ENCODE data around the gene FTCDNL1. TPM values are rescaled to one million over a fixed set of nuclear protein-coding genes. Genes with fewer than 3 reads are reported as not detected.

The FTCDNL1 gene
- total RNA-seq, 2 donors from 2014 or later, result 0.70 to 1.5 TPM

- no peak overlapping the region for H3K27ac ChIP-seq (ENCODE audit: low read depth, low read length)
- no peaks in the 10 kb centered on the region for H3K36me3 ChIP-seq (ENCODE audit: control insufficient read depth, insufficient read depth, low read length)
- no peak for DNase-seq
- Mint-ChIP-seq H3K4me3 (no peak overlapping the region), H3K27ac (no peak overlapping the region), H3K9me3 (no peaks in the 10 kb centered on the region), H3K4me1 (no peaks in the 10 kb centered on the region), H3K27me3 (ENCODE audit: insufficient read depth) (no peaks in the 10 kb centered on the region), H3K36me3 (ENCODE audit: low read depth) (no peaks in the 10 kb centered on the region)
- no peak for TF ChIP-seq CTCF (conservative IDR thresholded peaks at IDR 0.05)
- H3K4me3 ChIP-seq (ENCODE audit: low read length), result no peak overlapping the region
- H3K27me3 ChIP-seq (ENCODE audit: control insufficient read depth, insufficient read depth, low read length, poor library complexity, severe bottlenecking), result no peaks in the 10 kb centered on the region
- 85 to 100% methylated on average over 1 of the region's 1 CpG for WGBS, 2 experiments (ENCODE audit: insufficient coverage in 1 of 2, insufficient read length in 1 of 2)
- H3K9me3 ChIP-seq (ENCODE audit: control insufficient read depth, low read length), result no peaks in the 10 kb centered on the region
- H3K9ac ChIP-seq (ENCODE audit: extremely low read depth, low read length, poor library complexity, severe bottlenecking), result no peak overlapping the region
- H3K4me1 ChIP-seq (ENCODE audit: control insufficient read depth, insufficient read depth, low read length), result no peaks in the 10 kb centered on the region
These were observed 9.6 kb downstream of the FTCDNL1 start for GRCh38 chr2:199841409-199841808.

- no peak for TF ChIP-seq CTCF (conservative IDR thresholded peaks at IDR 0.05)
These were observed 12.6 kb downstream of the FTCDNL1 start for GRCh38 chr2:199838399-199838798.

GRCh38 chr2:199836943-199837342 is 14.0 kb downstream of the FTCDNL1 start:
- H3K9me3 ChIP-seq (ENCODE audit: control insufficient read depth, low read length), result no peaks in the 10 kb centered on the region
- TF ChIP-seq CTCF (conservative IDR thresholded peaks at IDR 0.05), result no peak
- H3K27me3 ChIP-seq (ENCODE audit: control insufficient read depth, insufficient read depth, low read length, poor library complexity, severe bottlenecking), result no peaks in the 10 kb centered on the region
- no peak overlapping the region for H3K27ac ChIP-seq (ENCODE audit: low read depth, low read length)
- no peak overlapping the region for H3K4me3 Mint-ChIP-seq
- no peak overlapping the region for H3K9ac ChIP-seq (ENCODE audit: extremely low read depth, low read length, poor library complexity, severe bottlenecking)
- no peaks in the 10 kb centered on the region for H3K4me1 ChIP-seq (ENCODE audit: control insufficient read depth, insufficient read depth, low read length)
- peaks cover 1% of the 10 kb centered on the region for H3K27me3 Mint-ChIP-seq (ENCODE audit: insufficient read depth)
- 81 to 100% methylated on average over 1 of the region's 1 CpG for WGBS, 2 experiments (ENCODE audit: insufficient coverage in 1 of 2, insufficient read length in 1 of 2)
- no peak for DNase-seq
- H3K27ac Mint-ChIP-seq, result no peak overlapping the region
- H3K4me1 Mint-ChIP-seq, result peaks cover 5% of the 10 kb centered on the region
- H3K4me3 ChIP-seq (ENCODE audit: low read length), result no peak overlapping the region
- H3K36me3 Mint-ChIP-seq (ENCODE audit: low read depth), result no peaks in the 10 kb centered on the region
- H3K36me3 ChIP-seq (ENCODE audit: control insufficient read depth, insufficient read depth, low read length), result no peaks in the 10 kb centered on the region
- no peaks in the 10 kb centered on the region for H3K9me3 Mint-ChIP-seq

More at GRCh38 chr2:199838399-199838798, 12.6 kb downstream of the FTCDNL1 start:
- no peak overlapping the region for H3K27ac ChIP-seq (ENCODE audit: low read depth, low read length)
- H3K36me3 ChIP-seq (ENCODE audit: control insufficient read depth, insufficient read depth, low read length), result no peaks in the 10 kb centered on the region
- Mint-ChIP-seq H3K9me3 (no peaks in the 10 kb centered on the region), H3K36me3 (ENCODE audit: low read depth) (no peaks in the 10 kb centered on the region), H3K27ac (no peak overlapping the region), H3K27me3 (ENCODE audit: insufficient read depth) (no peaks in the 10 kb centered on the region), H3K4me3 (no peak overlapping the region), H3K4me1 (peaks cover 3% of the 10 kb centered on the region)
- no peaks in the 10 kb centered on the region for H3K9me3 ChIP-seq (ENCODE audit: control insufficient read depth, low read length)
- H3K27me3 ChIP-seq (ENCODE audit: control insufficient read depth, insufficient read depth, low read length, poor library complexity, severe bottlenecking), result no peaks in the 10 kb centered on the region
- no peak overlapping the region for H3K9ac ChIP-seq (ENCODE audit: extremely low read depth, low read length, poor library complexity, severe bottlenecking)
- 75 to 83% methylated on average over 4 to 5 of the region's 5 CpGs for WGBS, 2 experiments (ENCODE audit: insufficient coverage in 1 of 2, insufficient read length in 1 of 2)
- H3K4me3 ChIP-seq (ENCODE audit: low read length), result no peak overlapping the region
- no peak for DNase-seq
- no peaks in the 10 kb centered on the region for H3K4me1 ChIP-seq (ENCODE audit: control insufficient read depth, insufficient read depth, low read length)

Measured in endodermal cell (in vitro differentiated cells).